Skeletal muscle satellite cell (primary cell): Measurements from ENCODE around the gene OR4N2.
"Not testable (repeated sequence)": the region's sequence is repeated elsewhere in the genome, so short reads cannot be mapped to it uniquely, and the experiment has no call there.

Experiments used
- H3K27me3 ChIP-seq: 2 replicates; pipeline ENCODE4 v1.7.0; 2013; ENCODE audit warnings: low read length; ENCODE audit not compliant: control insufficient read depth, insufficient read depth
- H3K36me3 ChIP-seq: 2 replicates; pipeline ENCODE4 v1.7.0; 2013; ENCODE audit warnings: mild to moderate bottlenecking, control low read depth, low read length; ENCODE audit not compliant: insufficient read depth
- H3K4me1 ChIP-seq: 2 replicates; pipeline ENCODE4 v1.7.0; 2013; ENCODE audit warnings: low read length; ENCODE audit not compliant: control insufficient read depth, insufficient read depth
- H3K4me2 ChIP-seq: 2 replicates; pipeline ENCODE4 v1.7.0; 2013; ENCODE audit warnings: mild to moderate bottlenecking, low read length
- H3K4me3 ChIP-seq: 2 replicates; pipeline ENCODE4 v1.7.0; 2013; ENCODE audit warnings: low read length
- H3K9ac ChIP-seq: 2 replicates; pipeline ENCODE4 v1.7.0; 2013; ENCODE audit warnings: mild to moderate bottlenecking, low read depth, low read length, moderate library complexity
- H3K9me3 ChIP-seq: replicated peaks from 2 replicates; pipeline ENCODE4 v1.7.0; 2013; ENCODE audit warnings: mild to moderate bottlenecking, control low read depth, low read length

The OR4N2 gene

DNA sequence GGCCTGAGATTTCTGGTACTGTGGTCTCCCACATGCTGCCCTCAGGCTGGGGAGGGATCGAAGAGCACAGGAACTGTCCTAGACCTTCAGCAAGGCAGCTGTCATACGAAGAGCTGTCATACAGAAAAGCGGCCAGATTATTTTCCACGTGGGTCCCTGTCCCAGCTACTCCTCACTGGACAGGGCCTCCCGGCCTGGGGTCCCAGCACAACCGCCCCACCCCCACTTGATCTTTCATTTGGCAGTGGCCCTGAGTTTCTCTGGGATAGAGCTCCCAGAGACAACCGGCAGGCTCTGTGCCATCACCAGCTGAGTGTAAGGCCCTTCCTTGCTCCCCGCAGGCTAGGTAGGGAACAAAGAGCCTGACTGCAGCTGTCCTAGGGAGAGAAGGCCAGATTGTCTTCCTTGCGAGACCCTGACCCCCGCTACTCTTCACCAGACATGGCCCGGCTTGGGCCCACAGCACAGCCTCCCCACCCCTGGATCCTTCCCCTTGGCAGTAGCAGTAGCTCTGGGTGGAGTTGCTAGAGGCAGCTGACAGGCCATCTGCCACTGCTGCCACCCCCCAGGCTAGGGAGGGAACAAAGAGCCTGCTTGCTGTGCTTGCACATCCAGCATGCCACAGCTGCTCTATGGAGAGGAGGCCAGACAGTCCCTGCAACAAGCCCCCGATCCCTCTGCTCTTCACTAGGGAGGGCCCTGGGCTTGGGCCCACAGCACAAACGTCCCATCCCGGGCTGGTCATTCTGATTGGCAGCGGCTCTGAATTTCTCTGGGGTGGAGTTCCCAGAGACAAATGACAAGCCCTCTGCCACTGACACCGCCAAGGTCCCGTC is 3.1 kb upstream of the OR4N2 start:
- Histone ChIP-seq H3K4me2 (no peak overlapping the region), H3K4me3 (no peak overlapping the region), H3K4me1 (no peaks in the 10 kb centered on the region), H3K36me3 (no peaks in the 10 kb centered on the region), H3K27me3 (no peaks in the 10 kb centered on the region), H3K9ac (no peak overlapping the region), H3K9me3 (peaks cover 15% of the 10 kb centered on the region)

DNA sequence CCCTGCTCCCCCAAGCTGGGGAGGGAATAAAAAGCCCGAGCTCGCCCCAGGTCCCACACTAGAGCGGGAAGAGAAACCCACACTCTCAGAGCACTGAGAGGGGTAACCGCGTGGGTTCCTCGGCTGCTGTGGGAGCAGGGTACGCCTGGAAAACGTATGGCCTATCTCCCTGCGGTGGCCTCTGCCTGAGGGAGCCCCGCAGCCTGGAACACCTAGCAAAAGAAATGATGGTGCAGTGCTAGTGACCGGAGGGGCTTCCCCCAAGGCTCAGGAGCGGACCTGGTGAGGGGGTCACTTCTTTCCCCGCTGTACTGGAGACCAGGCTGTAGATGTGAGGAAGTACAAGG is 2.5 kb upstream of the OR4N2 start:
- Histone ChIP-seq H3K4me2 (no peak overlapping the region), H3K36me3 (no peaks in the 10 kb centered on the region), H3K4me1 (no peaks in the 10 kb centered on the region), H3K27me3 (no peaks in the 10 kb centered on the region), H3K9me3 (peaks cover 15% of the 10 kb centered on the region), H3K9ac (no peak overlapping the region), H3K4me3 (no peak overlapping the region)

- not testable (repeated sequence) for H3K27me3 ChIP-seq, H3K4me2 ChIP-seq, H3K9me3 ChIP-seq, H3K4me3 ChIP-seq, H3K36me3 ChIP-seq, H3K4me1 ChIP-seq, H3K9ac ChIP-seq
These were observed 9.8 kb downstream of the OR4N2 start for GRCh38 chr14:19813171-19813920.

DNA sequence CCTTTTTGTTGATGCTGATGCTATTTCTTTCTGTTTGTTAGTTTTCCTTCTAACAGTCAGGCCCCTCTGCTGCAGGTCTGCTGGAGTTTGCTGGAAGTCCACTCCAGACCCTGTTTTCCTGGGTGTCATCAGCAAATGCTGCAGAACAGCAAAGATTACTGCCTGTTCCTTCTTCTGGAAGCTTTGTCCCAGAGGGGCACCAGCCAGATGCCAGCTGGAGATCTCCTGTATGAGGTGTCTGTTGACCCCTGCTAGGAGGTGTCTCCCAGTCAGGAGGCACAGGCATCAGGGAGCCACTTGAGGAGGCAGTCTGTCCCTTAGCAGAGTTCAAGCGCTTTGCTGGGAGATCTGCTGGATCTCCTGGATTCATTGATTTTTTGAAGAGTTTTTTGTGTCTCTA is 16.3 kb downstream of the OR4N2 start:
- H3K4me2 ChIP-seq, H3K9ac ChIP-seq, H3K27me3 ChIP-seq, H3K4me1 ChIP-seq, H3K4me3 ChIP-seq, H3K9me3 ChIP-seq, H3K36me3 ChIP-seq: not testable (repeated sequence)

DNA sequence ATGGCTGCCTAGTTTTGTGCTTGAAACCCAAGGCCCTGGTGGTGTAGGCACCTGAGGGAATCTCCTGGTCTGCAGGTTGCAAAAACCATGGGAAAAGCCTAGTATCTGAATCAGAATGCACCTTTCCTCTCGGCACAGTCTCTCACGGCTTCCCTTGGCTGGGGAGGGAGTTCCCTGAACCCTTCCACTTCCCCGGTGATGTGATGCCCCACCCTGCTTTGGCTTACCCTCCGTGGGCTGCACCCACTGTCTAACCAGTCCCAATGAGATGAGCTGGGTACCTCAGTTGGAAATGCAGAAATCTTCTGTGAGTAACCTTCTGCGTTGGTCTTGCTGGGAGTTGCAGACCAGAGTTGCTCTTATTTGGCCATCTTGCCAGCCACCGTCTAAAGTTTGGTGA is 17.4 kb downstream of the OR4N2 start:
- not testable (repeated sequence) for H3K4me2 ChIP-seq, H3K4me3 ChIP-seq, H3K9me3 ChIP-seq, H3K9ac ChIP-seq, H3K27me3 ChIP-seq, H3K4me1 ChIP-seq, H3K36me3 ChIP-seq

DNA sequence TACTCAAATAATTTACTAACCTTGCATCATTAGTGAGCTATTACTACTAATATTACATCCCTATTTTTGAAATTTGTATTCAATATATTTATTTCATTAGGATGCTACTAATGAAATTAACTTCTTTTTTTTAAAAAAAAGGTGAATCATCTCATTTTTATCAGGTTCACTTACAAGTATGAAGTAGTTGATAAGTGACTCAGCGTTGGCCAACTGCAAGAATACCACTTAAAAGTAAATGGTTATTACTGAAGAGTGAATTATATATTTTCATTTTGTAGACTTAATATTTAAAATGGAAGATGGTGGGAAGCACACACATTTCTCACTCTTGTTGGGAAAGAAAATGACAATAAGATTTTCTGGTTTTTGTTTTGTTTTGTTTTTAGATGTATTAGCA is 19.6 kb downstream of the OR4N2 start:
- no peak overlapping the region for H3K9ac ChIP-seq
- H3K27me3 ChIP-seq = no peaks in the 10 kb centered on the region
- no peaks in the 10 kb centered on the region for H3K9me3 ChIP-seq
- H3K4me2 ChIP-seq = no peak overlapping the region
- no peak overlapping the region for H3K4me3 ChIP-seq
- no peaks in the 10 kb centered on the region for H3K36me3 ChIP-seq
- no peaks in the 10 kb centered on the region for H3K4me1 ChIP-seq

DNA sequence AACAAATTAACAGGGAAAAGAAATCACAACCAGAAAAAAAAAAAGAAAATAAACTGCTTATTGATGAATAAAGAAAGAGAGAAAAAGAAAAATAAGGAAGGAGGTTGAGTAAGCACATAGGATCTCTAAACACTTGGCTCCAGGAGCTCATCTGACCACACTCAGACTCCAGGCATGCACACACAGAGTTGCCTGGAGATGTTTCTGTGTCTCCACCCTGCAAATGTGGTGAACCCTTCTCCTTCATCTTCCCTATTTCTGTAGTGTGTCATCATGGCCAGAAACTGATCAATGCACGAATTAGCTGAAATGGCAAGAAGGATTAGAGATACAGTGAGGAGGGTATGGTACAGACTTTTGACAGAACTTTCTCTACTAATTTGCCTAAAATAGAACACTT is 20.2 kb downstream of the OR4N2 start:
- H3K36me3 ChIP-seq = no peaks in the 10 kb centered on the region
- H3K4me2 ChIP-seq = no peak overlapping the region
- H3K4me1 ChIP-seq = no peaks in the 10 kb centered on the region
- no peaks in the 10 kb centered on the region for H3K9me3 ChIP-seq
- no peak overlapping the region for H3K4me3 ChIP-seq
- H3K27me3 ChIP-seq = no peaks in the 10 kb centered on the region
- no peak overlapping the region for H3K9ac ChIP-seq

GRCh38 chr14:19827626-19828244 is 24.2 kb downstream of the OR4N2 start:
- not testable (repeated sequence) for H3K4me1 ChIP-seq, H3K4me2 ChIP-seq, H3K9ac ChIP-seq, H3K36me3 ChIP-seq, H3K27me3 ChIP-seq, H3K4me3 ChIP-seq, H3K9me3 ChIP-seq

- no peak overlapping the region for H3K9ac ChIP-seq
- H3K4me1 ChIP-seq = no peaks in the 10 kb centered on the region
- no peaks in the 10 kb centered on the region for H3K36me3 ChIP-seq
- peaks cover 3% of the 10 kb centered on the region for H3K9me3 ChIP-seq
- no peaks in the 10 kb centered on the region for H3K27me3 ChIP-seq
- no peak overlapping the region for H3K4me3 ChIP-seq
- no peak overlapping the region for H3K4me2 ChIP-seq
These were observed 24.7 kb downstream of the OR4N2 start for GRCh38 chr14:19828314-19828713.

- H3K36me3 ChIP-seq, H3K9ac ChIP-seq, H3K4me3 ChIP-seq, H3K4me1 ChIP-seq, H3K27me3 ChIP-seq, H3K4me2 ChIP-seq: not testable (repeated sequence)
- H3K9me3 ChIP-seq = peaks cover 19% of the 10 kb centered on the region
These were observed 30.8 kb downstream of the OR4N2 start for GRCh38 chr14:19834203-19834848.

GRCh38 chr14:19838433-19838832 is 34.9 kb downstream of the OR4N2 start:
- peaks cover 15% of the 10 kb centered on the region for H3K9me3 ChIP-seq
- no peaks in the 10 kb centered on the region for H3K4me1 ChIP-seq
- no peak overlapping the region for H3K4me2 ChIP-seq

More at GRCh38 chr14:19838433-19838832, 34.9 kb downstream of the OR4N2 start:
- H3K27me3 ChIP-seq = no peaks in the 10 kb centered on the region
- no peak overlapping the region for H3K4me3 ChIP-seq
- H3K9ac ChIP-seq = no peak overlapping the region
- H3K36me3 ChIP-seq = no peaks in the 10 kb centered on the region
